Activated CD4-positive, alpha-beta memory T cell treated with anti-CD3 and anti-CD28 coated beads for 36 hours (primary cell): ENCODE data around the gene SPTB. TPM values are rescaled to one million over a fixed set of nuclear protein-coding genes. Genes with fewer than 3 reads are reported as not detected.

Source experiments
- CTCF ChIA-PET: fragments of 350-600 bp; sonication (Branson Sonifier 250); formaldehyde crosslinking; loops from one replicate; lab custom pipeline; 2021; ENCODE audit warnings: antibody characterized with exemption, inconsistent platforms; lab: Charles Lee
- POLR2A ChIA-PET: fragments of 350-600 bp; sonication (Branson Sonifier 250); formaldehyde crosslinking; loops from one replicate; lab custom pipeline; 2021; ENCODE audit warnings: antibody characterized with exemption; lab: Charles Lee
- DNase-seq: peaks from one replicate; pipeline ENCODE4 v3.0.0-alpha.2; 2020
- H3K27ac Mint-ChIP-seq: one replicate; pipeline ENCODE4 v1.8.0; 2021; ENCODE audit warnings: mixed read lengths
- H3K27me3 Mint-ChIP-seq: one replicate; pipeline ENCODE4 v1.8.0; 2021; ENCODE audit warnings: mixed read lengths
- H3K36me3 Mint-ChIP-seq: one replicate; pipeline ENCODE4 v1.8.0; 2021; ENCODE audit warnings: mixed read lengths
- H3K4me1 Mint-ChIP-seq: one replicate; pipeline ENCODE4 v1.8.0; 2021; ENCODE audit warnings: low read depth, mixed read lengths
- H3K4me3 Mint-ChIP-seq: one replicate; pipeline ENCODE4 v1.8.0; 2021; ENCODE audit warnings: mild to moderate bottlenecking, mixed read lengths
- H3K9me3 Mint-ChIP-seq: one replicate; pipeline ENCODE4 v1.8.0; 2021; ENCODE audit warnings: mixed read lengths
- intact Hi-C: fragments of 100-400 bp; cut with micrococcal nuclease; formaldehyde crosslinking; loops from one replicate; pipeline ENCODE4 v1.15.1; 2023
- total RNA-seq, 2 experiments: library from RNA; stranded (reverse); gene quantifications; one replicate each; pipeline ENCODE4 v1.2.3, GENCODE V29; 2021

Gene SPTB
- total RNA-seq, 2 experiments from 2014 or later = 0.57 to 0.70 TPM

- intact Hi-C loops = no loop called here
- Mint-ChIP-seq H3K4me3 (no peak overlapping the region), H3K4me1 (peaks cover 75% of the 10 kb centered on the region), H3K27me3 (no peaks in the 10 kb centered on the region), H3K36me3 (no peaks in the 10 kb centered on the region), H3K27ac (no peak overlapping the region), H3K9me3 (no peaks in the 10 kb centered on the region)
- CTCF ChIA-PET = interaction anchor here (1.4 kb wide), 1 partner anchor 30 kb away, joined by 5 read pairs; no protein-coding TSS in a partner anchor
- no peak for DNase-seq
- POLR2A ChIA-PET = no interaction called here
Observed at GRCh38 chr14:64728856-64729255, 150.9 kb downstream of the SPTB start.

- no peak for DNase-seq
- Mint-ChIP-seq H3K27ac (peak overlapping the region; percentile 16), H3K36me3 (no peaks in the 10 kb centered on the region), H3K27me3 (no peaks in the 10 kb centered on the region), H3K9me3 (no peaks in the 10 kb centered on the region), H3K4me1 (peaks cover 76% of the 10 kb centered on the region), H3K4me3 (no peak overlapping the region)
- POLR2A ChIA-PET = no interaction called here
- CTCF ChIA-PET = interaction anchor here (1.4 kb wide), 1 partner anchor 31 kb away, joined by 5 read pairs; no protein-coding TSS in a partner anchor
- intact Hi-C loops = no loop called here
Observed at GRCh38 chr14:64728106-64728505, 151.6 kb downstream of the SPTB start.

- DNase-seq = no peak
- no peaks in the 10 kb centered on the region for H3K9me3 Mint-ChIP-seq
- H3K4me3 Mint-ChIP-seq = no peak overlapping the region
- H3K27me3 Mint-ChIP-seq = no peaks in the 10 kb centered on the region
- POLR2A ChIA-PET = interaction anchor here (2.7 kb wide), 1 partner anchor 23 kb away, joined by 9 read pairs; the partner anchor contains the start of gene PLEKHG3
- H3K36me3 Mint-ChIP-seq = no peaks in the 10 kb centered on the region
- intact Hi-C loops = no loop called here
- CTCF ChIA-PET = interaction anchor here (1.4 to 1.8 kb wide), 3 partner anchors 29 to 34 kb away, joined by 5 to 9 read pairs (median 6); no protein-coding TSS in a partner anchor
- H3K27ac Mint-ChIP-seq = no peak overlapping the region
- peaks cover 81% of the 10 kb centered on the region for H3K4me1 Mint-ChIP-seq
Observed at GRCh38 chr14:64727551-64728071, 152.1 kb downstream of the SPTB start.

- Mint-ChIP-seq H3K9me3 (no peaks in the 10 kb centered on the region), H3K27me3 (no peaks in the 10 kb centered on the region), H3K4me1 (peaks cover 90% of the 10 kb centered on the region), H3K27ac (peak overlapping the region; percentile 53), H3K36me3 (no peaks in the 10 kb centered on the region), H3K4me3 (no peak overlapping the region)
- POLR2A ChIA-PET = interaction anchor here (1.1 to 2.7 kb wide), 2 partner anchors 18 to 22 kb away, joined by 6 to 9 read pairs; partner anchors contain the start of gene PLEKHG3
- peak; percentile 84 for DNase-seq
- CTCF ChIA-PET = interaction anchor here (0.8 to 2.0 kb wide), 6 partner anchors 25 to 186 kb away, joined by 3 to 9 read pairs (median 4); partner anchors contain the start of gene HSPA2
- intact Hi-C loops = no loop called here
Observed at GRCh38 chr14:64726585-64726890, 153.2 kb downstream of the SPTB start.

- H3K9me3 Mint-ChIP-seq = no peaks in the 10 kb centered on the region
- ChIA-PET POLR2A (interaction anchor here (1.1 to 2.7 kb wide), 2 partner anchors 18 to 21 kb away, joined by 6 to 9 read pairs; partner anchors contain the start of gene PLEKHG3), CTCF (interaction anchor here (0.8 to 2.0 kb wide), 9 partner anchors 10 to 186 kb away, joined by 3 to 10 read pairs (median 3); partner anchors contain the start of gene HSPA2)
- DNase-seq = no peak
- intact Hi-C loops = no loop called here
- no peaks in the 10 kb centered on the region for H3K27me3 Mint-ChIP-seq
- no peaks in the 10 kb centered on the region for H3K36me3 Mint-ChIP-seq
- peak overlapping the region; percentile 53 for H3K27ac Mint-ChIP-seq
- peaks cover 95% of the 10 kb centered on the region for H3K4me1 Mint-ChIP-seq
- no peak overlapping the region for H3K4me3 Mint-ChIP-seq
Observed at GRCh38 chr14:64725879-64726584, 153.7 kb downstream of the SPTB start.

GRCh38 chr14:64725261-64725815 lies 154.4 kb downstream of the SPTB start:
- no peaks in the 10 kb centered on the region for H3K9me3 Mint-ChIP-seq
- POLR2A ChIA-PET = interaction anchor here (2.7 kb wide), 1 partner anchor 21 kb away, joined by 9 read pairs; the partner anchor contains the start of gene PLEKHG3
- no peaks in the 10 kb centered on the region for H3K27me3 Mint-ChIP-seq
- no peak overlapping the region for H3K4me3 Mint-ChIP-seq
- no peak for DNase-seq
- CTCF ChIA-PET = interaction anchor here (0.6 to 2.0 kb wide), 8 partner anchors 11 to 185 kb away, joined by 3 to 10 read pairs (median 3); partner anchors contain the start of gene HSPA2
- peak overlapping the region; percentile 78 for H3K27ac Mint-ChIP-seq
- no peaks in the 10 kb centered on the region for H3K36me3 Mint-ChIP-seq
- intact Hi-C loops = no loop called here
- peaks cover 96% of the 10 kb centered on the region for H3K4me1 Mint-ChIP-seq

- Mint-ChIP-seq H3K4me1 (peaks cover 96% of the 10 kb centered on the region), H3K4me3 (no peak overlapping the region), H3K27ac (peak overlapping the region; percentile 78), H3K9me3 (no peaks in the 10 kb centered on the region), H3K27me3 (no peaks in the 10 kb centered on the region), H3K36me3 (no peaks in the 10 kb centered on the region)
- ChIA-PET CTCF (interaction anchor here (0.6 to 2.0 kb wide), 6 partner anchors 12 to 99 kb away, joined by 3 to 10 read pairs (median 3); no protein-coding TSS in a partner anchor), POLR2A (interaction anchor here (1.4 to 1.9 kb wide), 2 partner anchors 17 to 31 kb away, joined by 4 to 6 read pairs; no protein-coding TSS in a partner anchor)
- intact Hi-C loops = loop anchor here (1.0 kb wide), 1 partner anchor 32 kb away; no protein-coding TSS in a partner anchor
- no peak for DNase-seq
Observed at GRCh38 chr14:64724578-64724930, 155.2 kb downstream of the SPTB start.

- H3K9me3 Mint-ChIP-seq = no peaks in the 10 kb centered on the region
Observed at GRCh38 chr14:64723691-64724577, 155.8 kb downstream of the SPTB start.

GRCh38 chr14:64722842-64723447 lies 156.8 kb downstream of the SPTB start:
- Mint-ChIP-seq H3K4me3 (no peak overlapping the region), H3K27ac (peak overlapping the region; percentile 82), H3K27me3 (no peaks in the 10 kb centered on the region), H3K36me3 (no peaks in the 10 kb centered on the region), H3K4me1 (peaks cover 94% of the 10 kb centered on the region), H3K9me3 (no peaks in the 10 kb centered on the region)
- POLR2A ChIA-PET = interaction anchor here (0.7 to 1.9 kb wide), 2 partner anchors 16 to 463 kb away, joined by 3 to 6 read pairs; no protein-coding TSS in a partner anchor
- CTCF ChIA-PET = no interaction called here
- DNase-seq = peak; percentile 51
- intact Hi-C loops = loop anchor here (1.0 kb wide), 2 partner anchors 15 to 47 kb away; no protein-coding TSS in a partner anchor

More at GRCh38 chr14:64723691-64724577, 155.8 kb downstream of the SPTB start:
- ChIA-PET CTCF (interaction anchor here (0.6 to 1.7 kb wide), 2 partner anchors 52 to 87 kb away, joined by 3 to 10 read pairs; no protein-coding TSS in a partner anchor), POLR2A (interaction anchor here (1.4 to 1.9 kb wide), 2 partner anchors 17 to 32 kb away, joined by 4 to 6 read pairs; no protein-coding TSS in a partner anchor)
- no peaks in the 10 kb centered on the region for H3K36me3 Mint-ChIP-seq
- H3K27ac Mint-ChIP-seq = peak overlapping the region; percentile 78
- peak; percentile 70 for DNase-seq
- intact Hi-C loops = loop anchor here (1.0 kb wide), 3 partner anchors 16 to 48 kb away; no protein-coding TSS in a partner anchor
- H3K4me1 Mint-ChIP-seq = peaks cover 94% of the 10 kb centered on the region
- H3K4me3 Mint-ChIP-seq = no peak overlapping the region
- H3K27me3 Mint-ChIP-seq = no peaks in the 10 kb centered on the region

- peaks cover 94% of the 10 kb centered on the region for H3K4me1 Mint-ChIP-seq
- POLR2A ChIA-PET = interaction anchor here (0.8 kb wide), 1 partner anchor 14 kb away, joined by 3 read pairs; no protein-coding TSS in a partner anchor
- CTCF ChIA-PET = no interaction called here
- H3K4me3 Mint-ChIP-seq = no peak overlapping the region
- peak overlapping the region; percentile 82 for H3K27ac Mint-ChIP-seq
- H3K27me3 Mint-ChIP-seq = no peaks in the 10 kb centered on the region
- intact Hi-C loops = no loop called here
- no peaks in the 10 kb centered on the region for H3K9me3 Mint-ChIP-seq
- no peaks in the 10 kb centered on the region for H3K36me3 Mint-ChIP-seq
- DNase-seq = no peak
Observed at GRCh38 chr14:64721899-64722298, 157.8 kb downstream of the SPTB start.
